Left lung (tissue), 10 donors: Measurements from ENCODE around the gene NAXD. TPM values are rescaled to one million over a fixed set of nuclear protein-coding genes. Genes with fewer than 3 reads are reported as not detected.

Experiments
- ATAC-seq: fragments of 200-7000 bp; cut with Tn5 transposase; one replicate; pipeline ENCODE4 v1.9.1; 2020; ENCODE audit warnings: moderate library complexity
- DNase-seq, 4 donors: peaks; one replicate each; pipeline ENCODE4 v3.0.0-alpha.2; 2013 to 2020
- H3K27ac ChIP-seq, 2 donors: fragments of 200-600 bp; sonication (generic) in 1 of 2; one replicate each; pipeline versions ENCODE4 v1.5.0 to v1.8.0; 2020 to 2021
- H3K27me3 ChIP-seq, 2 donors: fragments of 200-600 bp; sonication (generic) in 1 of 2; one replicate each; pipeline versions ENCODE4 v1.5.0 to v1.8.0; 2020 to 2021
- H3K36me3 ChIP-seq, 2 donors: fragments of 200-600 bp; sonication (generic) in 1 of 2; one replicate each; pipeline versions ENCODE4 v1.5.0 to v1.8.0; 2020 to 2021
- H3K4me1 ChIP-seq, 2 donors: fragments of 200-600 bp; one replicate each; pipeline ENCODE4 v1.8.0; 2021
- H3K4me3 ChIP-seq, 2 donors: fragments of 200-600 bp; sonication (generic) in 1 of 2; one replicate each; pipeline versions ENCODE4 v1.5.0 to v1.8.0; 2020 to 2021; ENCODE audit warnings: mild to moderate bottlenecking in 1 of 2
- H3K9me3 ChIP-seq, 2 donors: fragments of 200-600 bp; sonication (generic) in 1 of 2; one replicate each; pipeline versions ENCODE4 v1.5.0 to v1.8.0; 2020 to 2021
- CTCF ChIP-seq, 2 donors: fragments of 200-600 bp; sonication (generic) in 1 of 2; IDR thresholded peaks; one replicate each; pipeline versions ENCODE4 v1.5.0 to v1.8.0; 2021; ENCODE audit warnings: antibody characterized with exemption in 2 of 2
- intact Hi-C, 2 donors: fragments of 100-400 bp; cut with DNase I; formaldehyde crosslinking; loops; one replicate each; pipeline versions ENCODE4 v1.11.2 to v1.14.2; 2022
- polyA plus RNA-seq, 6 donors: library from polyadenylated mRNA; unstranded; fragments of 120-200 nt; gene quantifications; one replicate each; pipeline ENCODE4 v1.2.1, GENCODE V29; 2013; ENCODE audit not compliant: insufficient read length in 6 of 6
- total RNA-seq, 2 donors: library from RNA; stranded (reverse); fragmentation: NEBNext Ultra II Directional; extraction: Animal tissue kit (Norgen Biotek cat#: 25700); gene quantifications; one replicate each; pipeline ENCODE4 v1.2.1, GENCODE V29; 2021
- donor health status: DM: no; HTN: yes; CAD: no.
- donor health status: DM: no; HTN: no; CAD: no.

The NAXD gene
- total and polyA plus RNA-seq, 8 donors = 25.3 to 41.1 (median 37.7) TPM

DNA sequence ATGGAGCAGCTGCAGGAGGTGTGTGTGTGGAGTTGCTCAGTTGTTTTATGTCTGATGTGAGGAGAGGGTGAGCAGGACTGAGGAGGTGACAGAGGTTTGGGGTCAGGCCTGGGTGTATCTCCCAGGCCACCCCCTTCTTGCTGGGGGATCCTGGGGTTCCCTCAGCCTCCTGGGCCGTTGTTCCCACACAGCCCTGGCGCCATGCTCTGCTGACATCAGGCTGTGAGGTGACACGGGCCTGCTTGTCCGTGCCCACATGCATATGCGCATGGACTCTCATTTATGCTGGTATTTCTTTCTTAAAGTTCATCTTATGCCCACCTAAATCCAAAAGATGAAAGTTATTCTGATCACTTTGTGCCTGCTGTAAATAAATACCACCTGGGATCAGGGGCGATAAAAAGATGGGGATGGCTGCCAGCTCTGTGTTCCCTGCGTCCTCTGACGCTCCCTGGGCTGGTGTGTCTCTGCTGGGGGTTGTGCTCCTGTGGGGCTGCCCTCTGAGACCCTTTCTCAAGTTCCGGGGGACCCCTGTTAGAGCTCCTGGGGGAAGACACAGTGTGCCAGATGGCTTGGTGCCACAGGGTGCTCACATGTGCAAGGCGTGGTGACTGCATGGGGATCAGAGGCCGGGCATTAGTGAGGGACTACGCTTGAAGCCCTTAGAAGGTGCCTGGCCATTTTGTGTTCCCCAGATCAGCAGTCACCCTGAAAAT, 12.6 kb downstream of the NAXD start:
- no peaks in the 10 kb centered on the region for H3K27me3 ChIP-seq
- DNase-seq (peak in 1 of 4 donors; percentile 51), ATAC-seq (no peak)
- H3K9me3 ChIP-seq = no peaks in the 10 kb centered on the region
- intact Hi-C loops = no loop called here
- H3K4me3 ChIP-seq = no peak overlapping the region
- peaks cover 0 to 67% of the 10 kb centered on the region in 2 donors for H3K36me3 ChIP-seq
- H3K4me1 ChIP-seq = no peaks in the 10 kb centered on the region
- TF ChIP-seq CTCF (IDR thresholded peaks at IDR 0.05) = no peak
- H3K27ac ChIP-seq = no peak overlapping the region

- no peaks in the 10 kb centered on the region for H3K4me1 ChIP-seq
- peaks cover 0 to 62% of the 10 kb centered on the region in 2 donors for H3K36me3 ChIP-seq
- H3K4me3 ChIP-seq = no peak overlapping the region
- TF ChIP-seq CTCF (IDR thresholded peaks at IDR 0.05) = no peak
- H3K9me3 ChIP-seq = no peaks in the 10 kb centered on the region
- no peak overlapping the region for H3K27ac ChIP-seq
- intact Hi-C loops = no loop called here
- H3K27me3 ChIP-seq = no peaks in the 10 kb centered on the region
- ATAC-seq = no peak
- peak in 1 of 4 donors; percentile 61 for DNase-seq
Observed at GRCh38 chr13:110628477-110628793, 13.1 kb downstream of the NAXD start.

DNA sequence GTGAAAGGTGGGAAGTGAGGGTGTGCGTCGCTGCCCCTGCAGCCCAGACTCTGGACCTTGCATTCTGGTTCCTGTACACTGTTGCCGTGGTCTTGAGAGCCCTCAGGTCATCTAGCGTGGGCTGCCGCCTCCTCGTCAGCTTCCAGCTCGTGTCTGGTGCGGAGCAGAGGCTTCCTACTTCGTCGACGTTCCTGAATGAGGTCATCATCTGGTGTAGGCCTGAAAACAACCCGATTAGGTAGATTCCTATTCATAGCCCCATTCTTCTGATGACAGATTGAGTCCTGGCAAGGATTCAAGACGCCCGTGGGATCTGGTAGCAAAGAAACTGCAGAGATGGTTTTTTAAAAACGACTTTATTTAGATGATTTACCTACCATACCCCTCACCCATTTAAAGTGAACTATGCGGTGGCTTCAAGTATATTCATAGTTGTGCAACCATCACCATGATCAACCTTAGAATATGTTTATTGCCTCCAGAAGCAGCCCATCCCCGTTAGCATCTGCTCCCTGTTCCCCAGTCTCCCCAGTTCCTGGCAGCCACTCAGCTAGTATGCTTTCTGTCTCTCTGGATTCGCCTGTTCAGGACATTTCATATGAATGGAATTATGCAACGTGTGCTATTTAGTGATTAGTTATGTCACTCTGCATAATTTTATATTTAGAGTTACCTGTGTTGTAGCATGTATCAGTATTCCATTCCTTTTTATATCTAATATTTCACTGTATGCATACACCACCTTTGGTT, 13.8 kb downstream of the NAXD start:
- Histone ChIP-seq H3K9me3 (no peaks in the 10 kb centered on the region), H3K4me1 (no peaks in the 10 kb centered on the region), H3K27ac (no peak overlapping the region), H3K27me3 (no peaks in the 10 kb centered on the region), H3K36me3 (peaks cover 0 to 60% of the 10 kb centered on the region in 2 donors), H3K4me3 (no peak overlapping the region)
- no peak for TF ChIP-seq CTCF (IDR thresholded peaks at IDR 0.05)
- DNase-seq (peak in 1 of 4 donors; percentile 30), ATAC-seq (no peak)
- intact Hi-C loops = no loop called here

- Histone ChIP-seq H3K36me3 (peaks cover 0 to 60% of the 10 kb centered on the region in 2 donors), H3K27ac (no peak overlapping the region)
- intact Hi-C loops = no loop called here
Observed at GRCh38 chr13:110629735-110630134, 14.4 kb downstream of the NAXD start.

More at GRCh38 chr13:110629735-110630134, 14.4 kb downstream of the NAXD start:
- ATAC-seq (no peak), DNase-seq (peak in 1 of 4 donors; percentile 31)
- Histone ChIP-seq H3K4me3 (no peak overlapping the region), H3K4me1 (no peaks in the 10 kb centered on the region), H3K9me3 (no peaks in the 10 kb centered on the region), H3K27me3 (no peaks in the 10 kb centered on the region)
- TF ChIP-seq CTCF (IDR thresholded peaks at IDR 0.05) = no peak
